Measurements from ENCODE around the gene P2RY13.

The P2RY13 gene

DNA sequence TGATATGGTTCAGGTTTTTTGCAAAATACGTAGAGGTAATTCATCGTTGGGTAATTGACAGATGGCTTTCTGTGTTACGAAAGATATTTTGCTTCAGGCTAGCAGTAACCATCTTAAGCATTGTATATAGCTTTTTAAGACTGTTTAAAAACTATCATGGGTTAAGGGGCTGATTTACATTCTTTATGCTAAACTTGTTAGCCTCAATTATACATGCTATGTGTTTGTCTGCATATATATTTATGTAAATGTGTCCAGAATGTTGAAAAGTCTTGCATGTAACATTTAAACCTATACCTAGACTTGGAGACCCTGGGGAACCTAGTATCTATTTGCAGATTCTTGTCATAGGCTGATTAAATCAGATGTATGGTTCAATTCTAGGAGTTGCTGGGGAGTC, 39.9 kb downstream of the P2RY13 start:
- DNase-seq, result no peak

DNA sequence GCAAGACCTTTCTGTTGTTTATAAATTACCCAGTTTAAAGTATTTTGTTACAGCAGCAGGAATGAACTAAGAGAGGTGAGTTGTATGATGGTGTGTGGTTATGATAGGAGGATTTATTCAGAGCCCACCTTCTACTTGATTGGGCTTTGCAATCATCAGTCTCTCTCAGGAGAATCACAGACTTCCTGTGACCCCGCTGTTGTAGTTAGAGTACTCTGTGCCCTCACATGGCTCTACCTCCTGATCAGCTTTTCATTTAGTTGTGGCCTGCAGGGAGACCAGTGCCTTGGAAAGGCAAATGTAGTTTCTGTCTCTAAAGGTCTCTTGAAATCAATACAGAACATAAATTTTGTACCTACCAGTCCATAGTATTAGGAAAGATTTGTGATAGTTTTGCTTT, 43.4 kb downstream of the P2RY13 start:
- no peak for DNase-seq

DNA sequence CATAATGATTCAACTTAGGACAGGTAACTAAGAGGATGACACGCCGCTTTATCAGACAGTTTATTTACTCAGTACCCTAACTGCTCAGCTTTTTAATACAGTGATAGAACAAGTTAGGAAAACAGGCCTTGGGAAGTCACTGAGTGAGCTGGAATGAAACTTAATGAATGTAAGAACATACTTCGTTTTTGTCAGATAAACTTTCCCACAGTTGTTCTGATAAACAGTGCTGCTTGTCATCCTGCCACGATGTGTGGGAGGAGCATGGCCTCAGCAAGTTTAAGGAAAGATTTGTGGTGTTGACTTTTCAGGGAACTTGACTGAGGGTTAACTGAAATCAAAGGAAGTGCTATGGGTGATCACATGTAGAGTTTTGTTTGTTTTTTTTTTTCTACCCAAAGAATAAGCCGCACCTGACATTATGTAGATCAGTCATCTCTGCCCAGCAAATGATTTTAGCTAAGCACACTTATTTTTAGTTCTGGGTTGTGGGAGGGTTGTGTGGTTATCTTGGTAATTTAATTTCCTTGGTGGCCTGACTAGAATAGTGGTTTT, 45.4 kb downstream of the P2RY13 start:
- DNase-seq, result no peak

DNA sequence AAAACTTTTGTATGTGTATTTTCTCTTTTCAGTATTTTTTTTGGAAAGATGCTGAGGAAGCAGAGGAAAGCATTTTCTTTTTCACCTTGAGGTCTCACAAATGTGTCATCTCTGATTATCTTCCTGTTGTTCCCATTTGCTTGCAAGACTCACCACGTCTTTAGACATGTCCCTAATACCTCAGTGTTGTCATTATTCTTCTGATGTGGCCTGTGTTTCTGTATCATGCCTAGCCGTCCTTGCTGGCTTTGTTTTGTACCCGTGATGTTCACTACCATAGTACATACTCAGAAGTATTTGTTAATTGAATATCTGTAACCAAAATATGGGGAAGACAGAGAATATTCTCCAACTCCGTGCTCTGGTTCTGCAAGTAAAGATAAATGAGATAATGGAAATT, 46.0 kb downstream of the P2RY13 start:
- DNase-seq, result no peak

DNA sequence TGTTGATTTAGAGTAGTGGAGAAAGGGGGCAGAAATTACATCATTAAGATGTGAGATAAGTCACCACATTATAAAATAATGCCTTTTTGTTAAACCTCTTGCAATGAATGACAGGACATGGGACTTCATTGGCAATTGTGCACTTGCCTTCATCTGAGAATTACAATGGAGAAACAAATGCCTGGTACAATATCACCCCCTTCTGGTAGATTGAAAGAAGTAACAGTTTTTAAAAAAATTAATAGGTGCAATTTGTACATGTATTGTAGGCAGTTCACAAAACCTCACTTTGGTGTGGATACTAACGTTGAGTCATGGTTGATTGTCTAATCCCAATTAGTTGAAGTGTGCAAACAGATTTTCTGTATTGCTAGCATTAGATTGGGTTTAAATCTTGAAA, 46.4 kb downstream of the P2RY13 start:
- DNase-seq, result no peak

DNA sequence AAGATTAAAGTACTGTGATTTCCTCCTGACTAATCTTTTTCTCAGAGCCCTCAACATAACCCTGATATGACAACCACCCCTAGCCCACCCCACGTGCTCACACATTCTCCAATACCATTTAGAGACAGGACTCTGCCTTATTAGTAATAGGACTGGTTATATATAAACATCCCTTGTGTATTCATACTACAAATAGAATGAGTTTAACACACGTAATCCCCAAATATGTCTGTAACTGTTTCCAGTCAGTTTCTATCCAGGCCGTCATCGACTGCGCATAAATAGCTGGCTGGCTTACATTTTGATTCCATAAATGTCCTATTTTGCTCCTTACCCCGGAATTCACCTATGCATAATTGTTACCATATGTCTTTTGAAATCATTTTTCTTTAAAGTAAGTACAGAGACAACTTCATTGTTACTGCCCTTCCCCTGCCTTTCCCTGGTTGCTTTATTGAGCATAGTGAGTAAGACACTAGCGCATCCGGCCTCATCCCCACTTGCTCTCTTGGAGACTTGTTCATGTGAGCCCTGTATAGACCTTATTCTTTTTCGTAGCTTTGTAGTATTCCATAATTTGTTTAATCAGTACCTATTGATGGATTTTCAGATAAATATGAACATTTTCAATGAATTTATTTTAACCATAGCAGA, 47.6 kb downstream of the P2RY13 start:
- DNase-seq, result no peak

DNA sequence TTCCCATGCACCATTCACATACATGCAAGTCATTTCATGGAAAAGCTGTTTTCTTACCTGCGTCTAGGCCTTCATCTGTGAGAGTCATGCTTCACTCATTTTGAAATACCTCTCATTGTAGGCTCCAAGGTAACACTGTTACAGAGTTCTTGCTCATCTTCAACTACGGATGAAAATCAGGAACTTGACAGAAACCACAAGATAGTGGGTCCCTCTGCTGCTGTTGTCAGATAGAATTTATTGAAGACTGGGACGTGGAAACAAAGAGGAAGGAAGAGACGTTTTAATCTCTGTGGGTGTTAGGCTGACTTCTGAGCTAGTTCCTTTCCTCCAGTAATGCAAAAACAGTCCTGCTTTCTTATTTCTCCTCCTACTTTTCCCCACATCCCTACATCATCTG, 51.1 kb downstream of the P2RY13 start, which contains the start of gene P2RY14:
Gene P2RY14 (minus strand): TSS at position 313 of the 400 bp plus-strand sequence. CDS start 64,226 bp downstream, outside the sequence.
- peak; percentile 24 for DNase-seq

DNA sequence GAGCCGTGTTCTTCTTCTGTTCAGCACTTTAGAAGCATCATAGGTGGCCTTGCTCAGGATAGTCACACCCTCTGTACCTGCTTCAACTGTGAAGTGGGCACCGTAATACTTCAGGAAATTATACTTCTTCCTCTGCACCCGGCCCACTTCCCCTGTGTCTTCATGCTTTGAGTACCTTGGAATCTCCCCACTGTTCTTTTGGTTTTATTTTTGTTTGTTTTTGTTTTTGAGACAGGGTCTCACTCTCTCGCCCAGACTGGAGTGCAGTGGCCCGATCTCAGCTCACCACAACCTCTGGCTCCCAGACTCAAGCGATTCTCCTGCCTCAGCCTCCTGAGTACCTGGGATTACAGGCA, 52.7 kb downstream of the P2RY13 start:
- peak; percentile 73 for DNase-seq

All from CD4-positive, alpha-beta T cell treated with Interleukin-15 for 1 hour (primary cell).